ENCODE data around the gene MYT1.

GRCh38 chr20:64142590-64142989 is 21.7 kb upstream of the MYT1 start:
- TF ChIP-seq CTCF (conservative IDR thresholded peaks at IDR 0.05 in 1 of 2, IDR thresholded peaks at IDR 0.05 in 1 of 2; ENCODE audit: low read depth in 1 of 2, low read length in 2 of 2): no peak
- no peak for TF ChIP-seq EZH2 (IDR thresholded peaks at IDR 0.05; ENCODE audit: low read length, missing control alignments)
